Middle frontal gyrus (tissue), 1 donor: ENCODE measurements around the gene PPM1N.
A peak's percentile ranks its signal among the peaks of the same experiment; 100 is the strongest.

Experiments used
- DNase-seq: peaks from one replicate; pipeline ENCODE4 v3.0.0-alpha.2; 2015; ENCODE audit warnings: low spot score; ENCODE audit errors: extremely low spot score

PPM1N gene

GRCh38 chr19:45469945-45470761 is 28.1 kb upstream of the PPM1N start:
- DNase-seq: no peak

- no peak for DNase-seq
Observed at GRCh38 chr19:45470762-45471081, 27.5 kb upstream of the PPM1N start.

GRCh38 chr19:45471111-45471930 is 26.9 kb upstream of the PPM1N start:
- no peak for DNase-seq

GRCh38 chr19:45471931-45472562 is 26.2 kb upstream of the PPM1N start:
- DNase-seq: no peak

- DNase-seq: no peak
Observed at GRCh38 chr19:45472563-45473366, 25.5 kb upstream of the PPM1N start.

GRCh38 chr19:45473367-45473681 is 24.9 kb upstream of the PPM1N start:
- DNase-seq: no peak

GRCh38 chr19:45473682-45474605 is 24.3 kb upstream of the PPM1N start:
- no peak for DNase-seq

- no peak for DNase-seq
Observed at GRCh38 chr19:45474606-45475521, 23.4 kb upstream of the PPM1N start.

GRCh38 chr19:45475537-45476291 is 22.5 kb upstream of the PPM1N start:
- DNase-seq: no peak

GRCh38 chr19:45476304-45476703 is 21.9 kb upstream of the PPM1N start:
- no peak for DNase-seq

GRCh38 chr19:45477186-45477585 is 21.1 kb upstream of the PPM1N start:
- no peak for DNase-seq

GRCh38 chr19:45477713-45478453 is 20.4 kb upstream of the PPM1N start:
- DNase-seq: no peak

- peak; percentile 79 for DNase-seq
Observed at GRCh38 chr19:45478454-45479238, 19.6 kb upstream of the PPM1N start.

GRCh38 chr19:45483033-45483432 is 15.2 kb upstream of the PPM1N start:
- no peak for DNase-seq

GRCh38 chr19:45484273-45484945 is 13.8 kb upstream of the PPM1N start:
- DNase-seq: no peak

- peak; percentile 95 for DNase-seq
Observed at GRCh38 chr19:45485305-45486077, 12.8 kb upstream of the PPM1N start.
